HK-2 (cell line): ENCODE data around the gene LRIG1.
A peak's percentile ranks its signal among the peaks of the same experiment; 100 is the strongest.

Experiments
- DNase-seq: peaks from one replicate; pipeline ENCODE4 v3.0.0-alpha.2; 2018; ENCODE audit not compliant: unreplicated experiment

LRIG1 gene

DNA sequence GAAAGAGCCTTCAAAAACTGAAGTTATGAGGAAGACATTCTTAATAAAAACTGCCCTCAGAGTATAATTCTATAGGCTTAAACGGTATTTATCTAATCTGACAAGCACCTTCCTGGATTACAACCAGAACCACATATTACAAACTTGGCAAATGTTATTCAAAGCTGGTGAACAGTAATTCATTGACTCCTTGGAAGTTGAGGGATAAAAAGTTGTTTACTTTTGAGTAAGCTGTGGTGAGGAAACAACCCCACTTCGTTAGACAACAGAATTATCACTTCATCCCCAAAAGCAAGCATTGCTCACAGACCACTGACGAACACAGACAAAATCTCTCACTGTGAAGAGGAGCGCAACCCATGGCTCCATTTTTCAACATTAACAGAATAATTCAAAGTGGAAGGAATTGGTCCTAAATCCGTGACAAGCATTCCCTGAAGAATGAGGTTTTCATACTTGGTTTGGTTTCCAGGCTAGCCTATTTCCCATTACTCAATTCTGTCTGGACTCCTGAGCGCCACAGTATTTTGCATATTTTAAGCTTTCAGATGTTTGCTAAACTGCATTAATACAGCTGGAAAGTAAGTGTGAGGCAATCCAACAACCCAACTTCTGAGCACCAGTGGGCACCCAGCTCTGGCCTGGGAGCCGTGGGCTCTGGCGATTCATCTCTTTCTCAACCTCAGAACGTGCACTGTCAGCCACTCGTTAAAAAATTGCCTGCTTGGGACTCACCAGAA is 32.7 kb downstream of the LRIG1 start:
- no peak for DNase-seq

DNA sequence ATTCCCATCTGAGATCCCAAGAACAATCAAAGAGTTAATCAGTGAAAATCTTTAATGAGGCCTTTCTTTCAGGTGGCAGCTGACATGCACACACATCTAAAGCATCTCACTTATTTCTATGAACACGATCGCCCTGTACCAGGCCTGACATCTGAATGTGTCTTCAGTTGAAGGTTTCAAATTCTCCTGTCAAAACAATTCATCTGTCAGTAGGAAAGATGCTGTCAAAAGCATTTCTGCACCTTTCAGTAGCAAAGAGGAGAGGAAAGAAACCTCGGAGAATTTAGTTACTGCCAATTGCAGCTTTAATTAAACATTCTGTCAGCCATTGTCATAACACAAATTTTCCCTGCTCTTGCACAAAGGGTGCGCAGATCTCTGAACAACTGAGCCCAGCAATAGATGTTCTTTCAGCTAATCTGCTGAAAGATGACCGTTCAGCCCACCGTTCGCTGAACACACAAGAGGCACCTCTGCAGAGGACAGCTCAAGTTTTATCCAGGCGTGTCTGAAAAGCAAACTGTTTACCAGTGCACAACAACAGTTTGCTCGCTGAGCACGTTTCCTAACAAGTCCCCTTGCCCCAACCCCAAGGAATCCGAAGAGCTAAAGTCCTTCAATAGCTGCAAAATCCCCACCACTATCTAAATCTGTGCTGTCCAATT is 34.1 kb downstream of the LRIG1 start:
- no peak for DNase-seq

DNA sequence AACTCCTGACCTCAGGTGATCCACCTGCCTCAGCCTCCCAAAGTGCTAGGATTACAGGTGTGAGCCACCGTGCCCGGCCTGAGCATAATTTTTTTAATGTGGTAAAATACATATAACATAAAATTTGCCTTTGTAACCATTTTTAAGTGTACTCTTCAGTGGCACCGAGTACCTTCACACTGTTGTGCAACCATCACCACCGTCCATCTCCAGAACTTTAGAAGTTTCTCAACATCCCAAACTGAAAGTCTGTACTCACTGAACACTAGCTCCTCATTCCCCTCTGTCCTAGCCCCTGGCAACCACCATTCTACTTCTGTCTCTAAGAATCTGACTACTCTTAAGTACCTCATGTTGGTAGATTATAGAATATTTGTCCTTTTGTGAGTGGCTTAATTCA is 35.2 kb downstream of the LRIG1 start:
- no peak for DNase-seq

- no peak for DNase-seq
These were observed 35.8 kb downstream of the LRIG1 start for GRCh38 chr3:66465034-66465433.

DNA sequence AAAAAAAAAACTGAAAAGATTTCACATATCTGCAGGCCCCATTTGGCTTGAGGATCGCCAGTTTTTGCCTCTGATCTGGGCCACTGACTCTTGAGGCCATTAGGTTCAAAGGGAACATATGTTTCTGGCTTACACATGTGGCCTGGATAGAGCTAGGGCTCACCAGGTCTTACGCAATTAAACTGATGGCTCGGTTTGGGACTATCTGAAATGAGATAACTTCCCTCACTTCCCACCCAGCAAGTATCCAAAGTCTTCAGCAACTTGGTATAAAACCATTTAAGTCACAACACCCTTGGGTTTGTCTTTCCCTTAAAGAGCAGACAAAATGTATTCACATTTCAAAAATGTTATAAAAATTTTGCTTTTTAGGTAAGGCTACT is 36.3 kb downstream of the LRIG1 start:
- no peak for DNase-seq

DNA sequence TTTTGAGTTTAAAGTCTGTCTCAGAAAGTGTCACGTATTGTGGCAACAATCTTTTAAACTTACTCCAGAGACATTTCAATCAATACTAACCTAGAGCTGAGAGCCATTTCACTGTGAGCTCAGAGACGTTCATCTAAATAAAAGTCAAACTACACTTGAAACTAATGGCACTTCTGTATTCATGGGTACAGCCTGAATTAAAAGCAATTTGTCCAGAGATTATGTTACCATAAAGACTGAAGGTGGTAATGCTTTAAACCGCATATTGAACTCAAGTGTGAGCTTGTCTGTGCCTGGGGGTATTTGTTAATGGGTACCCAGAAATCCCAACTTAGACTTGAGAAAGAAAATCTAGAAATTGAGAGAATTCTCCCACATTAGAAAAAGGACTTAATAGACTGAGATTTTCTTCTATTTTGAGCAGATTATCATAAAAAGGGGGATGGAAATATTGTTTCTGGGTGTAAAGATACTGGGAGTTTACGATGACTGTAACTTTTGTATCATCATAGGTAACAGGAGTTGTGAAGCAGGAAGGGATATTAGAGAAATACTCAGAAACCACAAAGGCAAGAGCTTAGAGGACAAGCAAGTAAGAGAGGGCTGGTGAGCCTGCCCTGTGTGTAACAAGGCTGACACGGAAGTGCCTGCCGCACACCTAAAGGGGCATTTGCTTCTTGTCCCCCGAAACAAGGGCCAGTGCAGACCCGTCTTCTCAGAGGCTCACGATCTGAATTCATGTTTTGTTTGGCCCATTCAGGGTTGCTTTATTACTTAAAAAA is 36.9 kb downstream of the LRIG1 start:
- DNase-seq: no peak

DNA sequence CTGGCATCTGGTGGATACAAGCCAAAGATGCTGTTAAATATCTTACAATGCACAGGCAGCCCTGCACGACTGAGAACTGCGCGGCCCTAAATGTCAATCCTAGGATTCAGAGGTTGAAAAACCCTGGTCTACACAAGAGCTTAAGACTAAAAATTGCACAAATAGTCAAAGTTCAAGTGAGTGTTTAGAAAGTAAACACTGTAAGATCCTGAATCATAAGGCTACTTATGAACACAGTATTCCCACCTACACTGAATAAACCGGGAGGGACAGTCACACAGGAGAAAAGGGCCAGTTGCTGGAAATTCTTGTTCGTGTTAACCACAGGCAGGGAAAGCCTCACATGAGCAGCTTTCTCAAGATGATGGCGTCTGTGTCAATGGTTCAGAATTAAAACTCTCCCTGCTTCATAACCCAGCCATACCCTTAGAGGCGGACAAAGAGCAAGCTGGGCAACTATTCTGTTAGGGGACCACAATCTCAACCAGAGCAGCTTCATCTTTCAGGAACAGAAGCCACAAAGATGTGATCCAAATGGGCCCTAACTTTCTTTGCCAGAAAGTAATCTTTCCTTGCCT is 37.7 kb downstream of the LRIG1 start:
- DNase-seq: no peak

DNA sequence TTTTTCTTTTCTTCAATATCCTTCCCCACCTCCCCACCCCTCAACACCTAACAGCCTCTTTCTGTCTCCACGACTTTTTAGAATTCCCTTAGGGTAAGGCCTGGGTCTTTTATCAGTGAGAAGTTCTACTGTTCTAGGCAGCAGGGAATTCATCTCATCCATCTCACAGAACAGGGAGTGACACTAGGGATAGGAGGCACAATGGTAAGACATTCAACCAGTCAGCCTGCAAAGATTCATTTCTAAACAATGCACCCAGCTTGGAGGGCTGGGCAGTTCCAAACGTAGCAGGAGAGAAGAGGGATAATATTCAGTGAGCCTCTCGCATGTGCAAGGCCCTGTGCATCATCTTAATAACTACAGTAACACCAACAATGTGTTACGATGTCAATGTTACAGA is 43.6 kb downstream of the LRIG1 start:
- no peak for DNase-seq

- no peak for DNase-seq
These were observed 44.1 kb downstream of the LRIG1 start for GRCh38 chr3:66456711-66457173.

- DNase-seq: no peak
These were observed 46.4 kb downstream of the LRIG1 start for GRCh38 chr3:66454464-66454859.

DNA sequence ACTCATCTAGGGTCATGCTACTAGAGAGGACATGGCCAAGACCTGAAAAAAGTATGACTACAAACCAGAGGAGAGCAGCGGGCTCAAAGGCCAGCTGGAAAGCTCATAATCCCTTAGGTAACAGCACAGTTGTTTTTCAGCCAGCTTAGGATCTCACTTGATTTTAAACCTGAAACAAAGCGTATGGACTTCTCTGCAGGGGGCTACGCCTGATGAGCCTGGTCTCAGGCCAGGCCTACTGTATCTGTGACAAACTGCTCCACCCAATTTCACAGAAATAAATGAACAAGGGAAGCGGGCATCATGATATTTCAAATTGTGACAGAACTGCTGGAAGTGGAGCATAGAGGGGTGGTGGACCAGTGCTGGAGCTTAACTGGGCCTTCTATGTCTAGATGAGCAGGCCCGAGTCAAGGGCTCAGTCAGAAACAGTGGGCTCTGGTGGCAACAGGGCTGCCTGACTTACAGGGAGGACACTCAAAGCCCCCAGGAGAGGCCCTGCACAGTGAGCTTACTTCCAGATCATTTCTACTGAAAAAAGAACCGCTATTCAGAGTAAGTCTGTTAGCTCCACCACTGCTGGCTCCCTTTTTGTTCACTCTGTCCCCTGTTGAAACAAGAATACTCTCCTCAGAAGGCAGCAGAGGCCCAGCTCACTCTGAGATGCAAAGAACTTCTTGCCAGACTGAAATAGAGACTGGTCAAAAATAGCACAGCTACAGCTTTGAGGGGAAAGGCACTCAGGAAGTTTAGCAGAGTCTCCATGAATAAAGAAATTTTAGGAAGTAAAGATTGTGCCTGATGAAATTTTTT is 47.0 kb downstream of the LRIG1 start:
- DNase-seq: no peak

- DNase-seq: no peak
These were observed 48.4 kb downstream of the LRIG1 start for GRCh38 chr3:66452303-66453011.

- DNase-seq: no peak
These were observed 49.1 kb downstream of the LRIG1 start for GRCh38 chr3:66451766-66452165.

DNA sequence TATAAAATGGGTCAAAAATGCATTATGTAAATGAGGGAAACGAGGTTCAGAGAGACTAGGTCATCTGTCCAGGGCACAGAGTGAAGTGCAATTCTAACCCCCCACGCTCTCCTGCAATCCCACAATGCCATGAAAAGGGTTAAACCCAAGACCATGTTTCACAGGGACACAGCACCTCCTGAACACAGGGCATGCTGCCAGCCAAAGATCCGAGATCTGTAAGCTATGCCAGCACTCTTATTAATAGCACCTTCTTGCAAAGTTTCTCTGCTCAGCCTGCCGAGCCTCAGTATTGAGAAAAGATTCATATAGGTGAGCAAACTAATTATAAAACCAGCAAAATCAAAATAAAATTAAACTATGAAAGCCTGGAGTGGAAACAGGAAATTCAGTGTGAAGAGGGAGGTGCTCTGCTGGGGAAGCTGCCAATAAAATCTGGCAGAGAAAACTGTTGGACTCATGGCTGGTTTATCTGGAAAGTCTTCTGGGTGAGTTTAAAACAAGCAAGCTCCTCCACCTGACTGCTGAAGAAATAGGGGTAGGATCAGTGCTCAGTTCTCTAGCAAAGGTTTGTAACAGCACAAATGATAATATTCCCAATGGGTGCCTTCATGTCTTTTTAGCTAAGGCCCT is 50.3 kb downstream of the LRIG1 start:
- no peak for DNase-seq

DNA sequence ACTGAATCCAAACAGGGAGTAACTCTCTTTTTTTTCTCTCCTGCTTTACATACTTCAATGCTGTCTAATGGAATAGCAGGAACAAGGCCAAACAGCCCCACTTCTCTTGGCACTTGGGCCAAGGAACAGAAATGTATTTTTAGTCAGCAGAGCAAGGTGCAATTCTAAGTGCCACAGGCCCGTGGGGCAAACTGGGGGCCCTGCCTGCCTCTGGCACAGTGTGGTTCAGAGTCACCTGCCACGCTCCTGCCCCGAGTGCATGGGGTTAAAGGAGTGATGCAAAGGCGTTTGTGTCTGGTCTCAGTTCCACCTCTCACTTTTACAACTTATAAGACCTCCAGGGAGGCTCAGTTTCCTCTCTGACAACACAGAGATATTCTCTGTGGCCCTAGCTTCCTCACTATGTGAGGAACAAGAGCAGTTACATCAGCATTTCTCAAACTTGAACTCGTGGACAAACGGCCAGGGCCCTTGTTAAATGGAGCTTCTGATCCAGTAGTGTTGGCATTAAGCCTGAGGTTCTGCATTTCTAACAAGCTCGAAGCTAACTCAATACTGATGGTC is 51.3 kb downstream of the LRIG1 start:
- no peak for DNase-seq

DNA sequence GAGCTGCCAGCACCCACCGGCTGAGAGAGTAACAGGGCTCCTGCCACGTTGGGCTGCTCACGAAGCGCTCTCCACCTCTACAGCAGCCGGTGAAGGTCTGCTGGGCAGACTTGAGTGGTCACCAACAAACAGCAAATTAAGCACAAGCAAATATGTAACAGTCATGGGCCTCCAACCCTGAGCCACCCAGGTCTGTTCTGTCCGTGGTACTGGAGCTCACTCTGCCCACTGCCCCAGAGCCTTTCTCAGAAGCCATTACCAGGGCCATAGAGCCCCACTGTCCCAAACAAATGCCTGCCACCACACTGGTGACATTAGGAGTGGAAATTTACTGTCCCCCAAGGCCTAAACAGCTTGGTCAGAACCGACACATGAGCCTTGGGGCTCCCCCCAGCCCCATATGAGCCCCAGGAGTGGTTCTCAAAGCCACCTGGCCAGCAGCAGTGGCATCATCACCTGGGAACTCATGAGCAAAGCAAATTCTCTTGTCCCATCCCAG is 56.6 kb downstream of the LRIG1 start:
- no peak for DNase-seq

DNA sequence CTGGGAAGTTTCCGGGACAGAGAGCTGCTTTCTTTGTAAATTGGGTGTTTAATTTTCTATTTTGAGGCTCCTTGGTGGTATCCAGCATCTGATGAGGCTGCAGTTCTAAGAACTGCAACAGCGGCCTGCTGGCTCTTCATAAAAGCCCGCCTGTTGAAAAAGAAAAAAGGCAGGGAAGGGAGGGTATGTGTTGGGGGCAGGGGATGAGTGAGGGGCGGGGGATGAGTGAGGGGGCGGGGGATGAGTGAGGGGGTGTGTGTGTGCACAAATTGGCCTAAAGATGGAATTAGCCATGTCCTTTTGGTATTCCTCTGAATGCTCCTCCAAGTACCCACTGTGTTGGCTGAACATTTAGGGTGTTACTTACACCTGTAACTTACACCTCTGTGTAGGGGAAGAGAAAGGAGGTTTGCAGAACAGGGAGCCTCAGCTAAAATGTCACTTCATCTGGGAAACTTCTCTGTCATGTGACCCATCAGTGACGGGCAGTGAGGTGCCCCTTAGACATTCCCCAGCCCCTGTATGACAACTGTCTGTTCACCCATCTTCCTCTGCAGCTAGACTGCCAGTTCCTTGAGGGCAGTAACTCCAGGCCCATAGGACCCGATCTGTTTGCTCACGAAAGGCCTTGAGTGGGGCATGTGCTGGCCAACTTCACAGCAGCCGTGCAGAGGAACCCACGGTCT is 57.6 kb downstream of the LRIG1 start:
- DNase-seq: no peak

- DNase-seq: peak; percentile 14
These were observed 58.3 kb downstream of the LRIG1 start for GRCh38 chr3:66442254-66443117.
